Endothelial cell of umbilical vein (primary cell): ENCODE data around the gene RAB8B. TPM values are rescaled to one million over a fixed set of nuclear protein-coding genes. Genes with fewer than 3 reads are reported as not detected.

Source experiments
- BruUV-seq: library from RNA; stranded (reverse); fragments of 400-500 nt; replicated peaks from 2 replicates; lab custom pipeline; 2021; lab: Mats Ljungman, UMichigan
- CTCF ChIA-PET: fragments of 300-600, 350-600 bp; sonication (Branson Sonifier 250); formaldehyde crosslinking; loops from one replicate; lab custom pipeline; 2021; ENCODE audit warnings: antibody characterized with exemption, inconsistent platforms; lab: Charles Lee
- POLR2A ChIA-PET: fragments of 300-600, 350-600 bp; sonication (Branson Sonifier 250); formaldehyde crosslinking; loops from one replicate; lab custom pipeline; 2021; ENCODE audit warnings: antibody characterized with exemption, inconsistent platforms; lab: Charles Lee
- DNase-seq: peaks from one replicate; pipeline ENCODE4 v3.0.0-alpha.2; 2011; ENCODE audit warnings: low read depth, low spot score
- FAIRE-seq: peaks from 2 replicates; lab custom pipeline; 2011; peaks lifted over from hg19 to GRCh38; lab: Jason Lieb, UNC
- H2AFZ ChIP-seq: 2 replicates; pipeline ENCODE4 v1.6.0; 2012; ENCODE audit warnings: low read depth, low read length, control low read depth, inconsistent platforms
- H3K27ac ChIP-seq: 2 replicates; pipeline ENCODE4 v1.5.1; 2011; ENCODE audit warnings: low read depth, mild to moderate bottlenecking, control low read depth, low read length, moderate library complexity; ENCODE audit not compliant: insufficient read depth
- H3K27me3 ChIP-seq, 2 experiments: 2 replicates each; pipeline versions ENCODE4 v1.6.0 to v1.6.1; 2011; ENCODE audit warnings: low read length in 2 of 2, mixed read lengths in 1 of 2; ENCODE audit not compliant: control insufficient read depth in 2 of 2, insufficient read depth in 2 of 2
- H3K36me3 ChIP-seq, 2 experiments: 2 replicates in 1 of 2; 3 replicates in 1 of 2; pipeline ENCODE4 v1.5.1; 2011; ENCODE audit warnings: low read length in 2 of 2, mild to moderate bottlenecking in 1 of 2, moderate library complexity in 1 of 2; ENCODE audit not compliant: control insufficient read depth in 2 of 2, insufficient read depth in 2 of 2; ENCODE audit errors: extremely low read depth in 1 of 2
- H3K4me1 ChIP-seq: 3 replicates; pipeline ENCODE4 v1.5.1; 2011; ENCODE audit warnings: mild to moderate bottlenecking, low read length; ENCODE audit not compliant: control insufficient read depth, insufficient read depth; ENCODE audit errors: extremely low read depth
- H3K4me2 ChIP-seq: 2 replicates; pipeline ENCODE4 v1.6.1; 2011; ENCODE audit warnings: low read length, control low read depth, mixed read lengths; ENCODE audit not compliant: insufficient read depth
- H3K4me3 ChIP-seq, 3 experiments: fragments of 200-600 bp in 1 of 3; sonication (generic), shearing (Covaris generic) in 1 of 3; replicated peaks in 1 of 3; 2 replicates each; pipeline ENCODE4 v1.5.1; 2011 to 2016; ENCODE audit warnings: control low read depth in 3 of 3, low read length in 3 of 3, mild to moderate bottlenecking in 2 of 3, inconsistent platforms in 1 of 3, low read depth in 1 of 3, moderate library complexity in 1 of 3; ENCODE audit not compliant: insufficient read depth in 1 of 3
- H3K79me2 ChIP-seq: 2 replicates; pipeline ENCODE4 v1.6.0; 2012; ENCODE audit warnings: low read length, inconsistent platforms; ENCODE audit not compliant: control insufficient read depth, insufficient read depth
- H3K9ac ChIP-seq: replicated peaks from 2 replicates; pipeline ENCODE3; 2011; ENCODE audit warnings: low read length, control low read depth; ENCODE audit not compliant: insufficient read depth; ENCODE audit errors: extremely low read depth
- H3K9me1 ChIP-seq: replicated peaks from 3 replicates; pipeline ENCODE4 v1.6.0; 2011; ENCODE audit warnings: mild to moderate bottlenecking, low read length; ENCODE audit not compliant: control insufficient read depth, insufficient read depth; ENCODE audit errors: extremely low read depth
- H3K9me3 ChIP-seq: replicated peaks from 2 replicates; pipeline ENCODE4 v1.5.1; 2012; ENCODE audit warnings: low read length, inconsistent platforms; ENCODE audit not compliant: control insufficient read depth, insufficient read depth
- H4K20me1 ChIP-seq: replicated peaks from 2 replicates; pipeline ENCODE3; 2011; ENCODE audit warnings: mild to moderate bottlenecking, low read length; ENCODE audit not compliant: control insufficient read depth, insufficient read depth; ENCODE audit errors: extremely low read depth
- CTCF ChIP-seq, 2 donors: IDR thresholded peaks; 1 replicate in 1 of 2; 2 replicates in 1 of 2; pipeline ENCODE4 v1.5.1; 2011; ENCODE audit warnings: low read length in 2 of 2, mild to moderate bottlenecking in 2 of 2, moderate library complexity in 2 of 2, control low read depth in 1 of 2, inconsistent platforms in 1 of 2, low read depth in 1 of 2; ENCODE audit not compliant: insufficient read depth in 1 of 2; ENCODE audit errors: extremely low read depth in 1 of 2
- EZH2 ChIP-seq: IDR thresholded peaks from 2 replicates; pipeline ENCODE4 v1.6.1; 2012; ENCODE audit warnings: borderline replicate concordance, low read depth, mild to moderate bottlenecking, moderate library complexity, low read length, inconsistent platforms; ENCODE audit not compliant: severe bottlenecking
- FOS ChIP-seq: IDR thresholded peaks from 2 replicates; pipeline ENCODE4 v1.6.1; 2011; ENCODE audit warnings: mild to moderate bottlenecking, low read length, moderate library complexity, borderline replicate concordance; ENCODE audit not compliant: insufficient read depth
- GATA2 ChIP-seq: IDR thresholded peaks from 2 replicates; pipeline ENCODE4 v1.7.0; 2011; ENCODE audit warnings: low read depth, mild to moderate bottlenecking, moderate library complexity, mixed read lengths, low read length; ENCODE audit not compliant: insufficient read length, insufficient read depth
- JUN ChIP-seq: IDR thresholded peaks from 2 replicates; pipeline ENCODE4 v1.6.1; 2011; ENCODE audit warnings: borderline replicate concordance, low read depth; ENCODE audit not compliant: insufficient read length, insufficient read depth
- MYC ChIP-seq: IDR thresholded peaks from one replicate; pipeline ENCODE4 v1.6.1; 2011; ENCODE audit warnings: mild to moderate bottlenecking, low read depth, low read length
- POLR2A ChIP-seq: IDR thresholded peaks from 2 replicates; pipeline ENCODE4 v1.6.1; 2012; ENCODE audit warnings: low read depth, mild to moderate bottlenecking, control low read depth, low read length
- POLR2AphosphoS5 ChIP-seq: IDR thresholded peaks from 2 replicates; pipeline ENCODE4 v1.6.1; 2012; ENCODE audit warnings: low read depth, mild to moderate bottlenecking, control low read depth, low read length, moderate library complexity; ENCODE audit not compliant: insufficient read depth
- dilution Hi-C: fragments of 300-500 bp; cut with MboI; formaldehyde crosslinking; loops from one replicate; pipeline ENCODE4 v1.15.0; 2019; ENCODE audit warnings: low sequenced_read_pairs; ENCODE audit not compliant: extremely low pct_ligation_motif_present
- intact Hi-C: fragments of 100-400 bp; cut with micrococcal nuclease; formaldehyde crosslinking; loops from one replicate; pipeline ENCODE4 v1.10.0; 2022
- polyA plus RNA-seq, 4 experiments: library from polyadenylated mRNA; depleted of rRNA in 3 of 4; stranded (reverse) in 3 of 4; unstranded in 1 of 4; fragments of >200 nt; gene quantifications; 2 replicates each; pipeline versions ENCODE4 v1.2.1 to v1.2.3, GENCODE V29; 2011 to 2012; ENCODE audit warnings: missing spikeins in 1 of 4
- total RNA-seq: library from RNA; stranded (reverse); gene quantifications from 2 replicates; pipeline ENCODE4 v1.2.3, GENCODE V29; 2021
- TF ChIP-seq, protein P1 (sequence below): IDR thresholded peaks from 2 replicates; pipeline ENCODE4 v1.6.1; 2011; ENCODE audit not compliant: insufficient read depth, insufficient read length

The RAB8B gene
- total and polyA plus RNA-seq, 2 donors (not counting 3 experiments of a cell fraction or from before 2014, with no cell fraction given): 10.4 to 52.5 TPM

- intact Hi-C loops (loop anchor here (2.0 kb wide), 1 partner anchor 21 kb away; no protein-coding TSS in a partner anchor), dilution Hi-C loops (no loop called here)
- H4K20me1 ChIP-seq: peaks cover 2% of the 10 kb centered on the region
- H2AFZ ChIP-seq: no peak overlapping the region
- no peak overlapping the region for H3K9ac ChIP-seq
- no peak overlapping the region for H3K4me3 ChIP-seq
- BruUV-seq: no TSS peak
- no peak for TF ChIP-seq POLR2A
- no peak for TF ChIP-seq EZH2
- no peak for TF ChIP-seq MYC
- no peak for TF ChIP-seq GATA2
- no peak for TF ChIP-seq POLR2AphosphoS5
- no peak overlapping the region for H3K27ac ChIP-seq
- H3K4me2 ChIP-seq: no peak overlapping the region
- DNase-seq: no peak
- peaks cover 34% of the 10 kb centered on the region for H3K4me1 ChIP-seq
- peaks cover 75% of the 10 kb centered on the region for H3K79me2 ChIP-seq
- H3K27me3 ChIP-seq: no peaks in the 10 kb centered on the region
- H3K9me1 ChIP-seq: no peaks in the 10 kb centered on the region
- H3K36me3 ChIP-seq: no peaks in the 10 kb centered on the region
- POLR2A ChIA-PET: no interaction called here
- no peaks in the 10 kb centered on the region for H3K9me3 ChIP-seq
- no peak for FAIRE-seq
- CTCF ChIA-PET: interaction anchor here (1.0 to 2.3 kb wide), 6 partner anchors 11 to 211 kb away, joined by 3 to 13 read pairs (median 7); no protein-coding TSS in a partner anchor
These were observed 2.7 kb downstream of the RAB8B start for GRCh38 chr15:63191895-63192618.

DNA sequence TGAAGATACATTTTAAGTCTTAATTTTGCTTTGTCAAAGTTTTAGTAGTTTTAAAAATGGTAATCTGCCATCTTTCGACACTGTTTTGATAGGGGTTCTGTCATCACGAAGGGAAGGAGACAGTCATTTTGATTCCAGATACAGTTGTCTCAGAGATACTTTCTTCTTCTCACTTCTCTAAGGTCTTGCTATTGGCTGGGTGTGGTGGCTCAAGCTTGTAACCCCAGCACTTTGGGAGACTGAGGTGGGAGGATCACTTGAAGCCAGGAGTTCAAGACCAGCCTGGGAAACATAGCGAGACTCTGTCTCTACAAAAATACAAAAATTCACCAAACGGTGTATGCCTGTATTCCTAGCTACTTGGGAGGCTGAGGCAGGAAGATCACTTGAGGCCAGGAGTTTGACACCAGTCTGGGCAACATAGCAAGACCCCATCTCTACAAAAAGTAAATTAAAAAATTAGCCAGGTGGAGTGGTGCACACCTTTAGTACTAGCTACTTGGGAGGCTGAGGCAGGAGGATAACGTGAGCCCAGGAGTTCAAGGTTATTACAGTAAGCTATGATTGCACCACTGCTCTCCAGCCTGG, 3.3 kb downstream of the RAB8B start:
- ChIA-PET POLR2A (no interaction called here), CTCF (interaction anchor here (1.0 to 2.3 kb wide), 3 partner anchors 10 to 64 kb away, joined by 7 to 13 read pairs (median 8); no protein-coding TSS in a partner anchor)
- no peaks in the 10 kb centered on the region for H3K36me3 ChIP-seq
- no peak overlapping the region for H3K4me2 ChIP-seq
- TF ChIP-seq JUN: no peak
- no peak for TF ChIP-seq POLR2A
- no peak for TF ChIP-seq POLR2AphosphoS5
- no peak for TF ChIP-seq CTCF (IDR thresholded peaks at IDR 0.05; ENCODE audit: extremely low read depth in 1 of 2, insufficient read depth in 1 of 2, low read depth in 1 of 2, low read length in 2 of 2)
- TF ChIP-seq, protein P1, sequence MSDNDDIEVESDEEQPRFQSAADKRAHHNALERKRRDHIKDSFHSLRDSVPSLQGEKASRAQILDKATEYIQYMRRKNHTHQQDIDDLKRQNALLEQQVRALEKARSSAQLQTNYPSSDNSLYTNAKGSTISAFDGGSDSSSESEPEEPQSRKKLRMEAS: no peak
- no peak for TF ChIP-seq EZH2
- TF ChIP-seq MYC: no peak
- TF ChIP-seq FOS: no peak
- dilution Hi-C loops (no loop called here), intact Hi-C loops (no loop called here)
- no peak overlapping the region for H3K4me3 ChIP-seq
- peaks cover 80% of the 10 kb centered on the region for H3K79me2 ChIP-seq
- no peaks in the 10 kb centered on the region for H3K9me3 ChIP-seq
- peaks cover 34% of the 10 kb centered on the region for H3K4me1 ChIP-seq
- no TSS peak for BruUV-seq
- no peak overlapping the region for H2AFZ ChIP-seq
- H3K27ac ChIP-seq: no peak overlapping the region
- H3K27me3 ChIP-seq: no peaks in the 10 kb centered on the region
- no peak overlapping the region for H3K9ac ChIP-seq
- FAIRE-seq (no peak), DNase-seq (no peak)
- peaks cover 2% of the 10 kb centered on the region for H4K20me1 ChIP-seq
- no peaks in the 10 kb centered on the region for H3K9me1 ChIP-seq
